K562 (cell line): ENCODE data around the gene CHST8.

Source experiments
- AFF4 ChIP-seq: sonication (generic); formaldehyde crosslinking; IDR thresholded peaks from 2 replicates; pipeline ENCODE4 v1.8.0; 2023; ENCODE audit warnings: mild to moderate bottlenecking, missing genetic modification reagents
- CTCF ChIP-seq, 3 experiments: IDR thresholded peaks in 2 of 3; conservative IDR thresholded peaks in 1 of 3; 2 replicates each; pipeline ENCODE4 v1.5.1; 2011 to 2012; ENCODE audit warnings: low read length in 3 of 3, mild to moderate bottlenecking in 3 of 3, control low read depth in 2 of 3, improper control_type of control experiment in 1 of 3, inconsistent platforms in 1 of 3, low read depth in 1 of 3, mixed read lengths in 1 of 3, moderate library complexity in 1 of 3; ENCODE audit not compliant: insufficient read depth in 2 of 3
- FOXJ2 ChIP-seq: fragments of 200-800 bp; sonication (Bioruptor generic); IDR thresholded peaks from 2 replicates; pipeline ENCODE4 v1.6.1; 2016; ENCODE audit warnings: missing genetic modification characterization, missing compliant biosample characterization
- FOXP1 ChIP-seq: sonication (generic); formaldehyde crosslinking; IDR thresholded peaks from 2 replicates; pipeline ENCODE4 v1.8.0; 2022; ENCODE audit warnings: mild to moderate bottlenecking, missing genetic modification reagents
- GATAD2A ChIP-seq: fragments of 450-650 bp; IDR thresholded peaks from 2 replicates; pipeline ENCODE4 v1.6.1; 2017
- HNRNPUL1 ChIP-seq: fragments of 200-400 bp; formaldehyde crosslinking; IDR thresholded peaks from 2 replicates; pipeline ENCODE4 v1.6.1; 2017; ENCODE audit warnings: low read length
- IRF2 ChIP-seq: sonication (generic); formaldehyde crosslinking; IDR thresholded peaks from 2 replicates; pipeline ENCODE4 v1.8.1; 2022; ENCODE audit warnings: mild to moderate bottlenecking, missing genetic modification reagents
- MCM3 ChIP-seq: fragments of 450-650 bp; IDR thresholded peaks from 2 replicates; pipeline ENCODE4 v1.6.1; 2016
- MXI1 ChIP-seq: IDR thresholded peaks from 2 replicates; pipeline ENCODE4 v1.6.1; 2011; ENCODE audit warnings: low read depth, mild to moderate bottlenecking, improper control_type of control experiment, low read length
- NCOR1 ChIP-seq: fragments of 450-650 bp; IDR thresholded peaks from 2 replicates; pipeline ENCODE4 v1.6.1; 2016; ENCODE audit warnings: mild to moderate bottlenecking, moderate library complexity
- SMC3 ChIP-seq: conservative IDR thresholded peaks from 2 replicates; pipeline ENCODE4 v1.6.1; 2011; ENCODE audit warnings: low read depth, low read length, improper control_type of control experiment; ENCODE audit not compliant: insufficient read depth
- TCF15 ChIP-seq: fragments of 250-450 bp; sonication (Bioruptor Pico); IDR thresholded peaks from 2 replicates; pipeline ENCODE4 v1.8.0; 2022; ENCODE audit warnings: moderate library complexity, mild to moderate bottlenecking, inconsistent platforms
- ZKSCAN3 ChIP-seq: fragments of 250-450 bp; sonication (Bioruptor Pico); IDR thresholded peaks from 2 replicates; pipeline ENCODE4 v1.4.0; 2020

GRCh38 chr19:33665776-33666595 lies 44.2 kb downstream of the CHST8 start:
- TF ChIP-seq HNRNPUL1 (no peak), ZKSCAN3 (CRISPR knock-in tag) (no peak), GATAD2A (no peak), IRF2 (CRISPR knock-in tag) (no peak), FOXP1 (CRISPR knock-in tag) (no peak), MCM3 (no peak), FOXJ2 (tag) (no peak), AFF4 (CRISPR knock-in tag) (no peak), NCOR1 (no peak), TCF15 (no peak), MXI1 (no peak), SMC3 (no peak), CTCF (IDR thresholded peaks at IDR 0.05 in 2 of 3, conservative IDR thresholded peaks at IDR 0.05 in 1 of 3; ENCODE audit: insufficient read depth in 2 of 3, low read depth in 1 of 3, low read length in 3 of 3) (no peak)
